GM21515 (cell line): ENCODE results near the gene HECTD2.
"Not testable (repeated sequence)": the region's sequence is repeated elsewhere in the genome, so short reads cannot be mapped to it uniquely, and the experiment has no call there.

Source experiments
- ATAC-seq: cut with Tn5 transposase; IDR thresholded peaks from one replicate; pipeline ENCODE4 v1.9.1; 2021; ENCODE audit not compliant: unreplicated experiment

HECTD2 gene

GRCh38 chr10:91472911-91473310 lies 62.8 kb downstream of the HECTD2 start:
- ATAC-seq, result no peak

DNA sequence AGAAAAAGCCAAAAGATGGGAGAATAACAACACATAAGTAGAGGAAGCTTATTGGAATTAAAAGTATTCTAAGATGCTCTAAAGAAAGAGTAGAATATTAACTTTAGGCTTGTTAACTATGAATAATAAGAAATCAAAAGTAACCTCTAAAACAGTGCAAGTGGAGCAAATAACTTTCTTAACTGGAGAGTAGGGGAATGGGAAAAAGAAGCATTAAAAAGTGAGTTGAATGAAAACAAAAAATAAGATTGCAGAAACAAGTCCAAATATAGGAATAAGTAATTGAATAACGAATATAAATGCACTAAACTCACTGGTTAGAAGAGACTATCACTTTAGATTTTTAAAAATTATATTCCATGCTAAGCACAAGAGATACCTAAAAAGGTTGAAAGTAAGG lies 63.9 kb downstream of the HECTD2 start:
- no peak for ATAC-seq

DNA sequence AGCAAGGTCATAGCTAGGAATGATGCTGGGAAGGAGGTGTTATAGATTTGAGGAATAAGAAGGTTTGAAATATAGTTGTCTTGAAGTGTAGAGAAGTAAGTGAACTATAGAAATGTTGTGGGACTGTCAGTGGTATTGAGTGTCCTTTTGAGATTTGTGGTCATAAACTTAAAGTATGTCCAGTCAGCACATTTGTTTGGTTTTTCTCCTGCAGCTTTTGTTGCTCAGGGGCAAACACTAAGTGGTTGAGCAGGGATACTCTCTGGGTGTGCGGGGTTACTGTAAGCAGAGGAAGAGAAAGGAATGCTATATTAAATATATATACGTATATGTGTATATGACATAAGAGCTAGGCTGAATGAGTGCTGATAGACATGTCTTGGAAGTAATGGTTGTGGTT lies 67.1 kb downstream of the HECTD2 start:
- no peak for ATAC-seq

DNA sequence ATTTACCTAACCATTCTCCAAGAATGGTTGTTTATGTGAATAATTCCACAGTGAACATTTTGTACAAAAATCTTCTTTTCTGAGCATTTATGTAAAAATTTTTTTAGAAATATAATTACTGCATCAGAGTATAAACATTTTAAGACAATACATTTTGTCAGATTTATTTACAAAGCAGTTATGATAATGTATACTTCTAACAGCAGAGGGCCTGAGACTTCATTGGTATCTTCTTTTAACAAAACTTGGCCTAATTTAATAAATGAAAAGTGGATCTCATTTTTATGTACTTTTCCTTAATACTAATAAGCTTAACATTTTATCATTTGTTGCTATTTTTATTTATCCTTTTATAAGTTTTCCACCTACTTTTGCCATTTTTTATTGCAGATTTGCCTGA lies 69.4 kb downstream of the HECTD2 start:
- no peak for ATAC-seq

DNA sequence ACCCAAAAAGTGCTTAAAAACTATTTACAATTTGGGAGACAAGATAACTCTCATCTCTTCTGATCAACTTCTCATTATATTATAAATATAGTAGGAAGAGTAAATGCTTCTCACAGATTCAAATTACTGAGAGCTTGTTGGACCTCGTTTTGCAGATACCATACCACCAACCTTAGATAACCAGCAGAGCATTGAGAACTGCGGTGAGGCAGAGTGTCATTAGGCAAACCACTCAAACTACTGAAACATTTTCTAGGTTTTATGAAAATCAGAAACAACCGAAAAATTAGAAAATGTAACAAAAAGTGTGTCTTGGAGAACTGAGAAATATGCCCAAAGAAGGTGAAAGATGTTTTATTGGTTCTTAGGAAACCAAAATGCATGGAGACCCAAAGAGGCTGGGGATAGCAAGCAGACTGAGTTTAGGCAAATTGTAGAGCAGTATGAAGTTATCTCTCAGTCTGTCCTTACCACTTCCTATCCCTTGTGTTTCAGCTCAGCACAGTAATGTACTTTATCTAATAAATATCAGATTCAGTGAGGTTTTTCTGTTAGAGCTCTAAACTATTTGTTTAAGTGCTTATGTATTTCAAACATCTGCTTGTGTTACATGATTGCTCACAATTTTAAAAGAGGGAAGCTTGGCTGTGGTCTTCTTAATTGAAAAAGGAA lies 77.9 kb downstream of the HECTD2 start:
- ATAC-seq, result no peak

- no peak for ATAC-seq
Measured at GRCh38 chr10:91493313-91493712, 83.2 kb downstream of the HECTD2 start.

GRCh38 chr10:91495402-91495801 lies 85.3 kb downstream of the HECTD2 start:
- ATAC-seq, result no peak

GRCh38 chr10:91496016-91496415 lies 85.9 kb downstream of the HECTD2 start:
- ATAC-seq, result no peak

DNA sequence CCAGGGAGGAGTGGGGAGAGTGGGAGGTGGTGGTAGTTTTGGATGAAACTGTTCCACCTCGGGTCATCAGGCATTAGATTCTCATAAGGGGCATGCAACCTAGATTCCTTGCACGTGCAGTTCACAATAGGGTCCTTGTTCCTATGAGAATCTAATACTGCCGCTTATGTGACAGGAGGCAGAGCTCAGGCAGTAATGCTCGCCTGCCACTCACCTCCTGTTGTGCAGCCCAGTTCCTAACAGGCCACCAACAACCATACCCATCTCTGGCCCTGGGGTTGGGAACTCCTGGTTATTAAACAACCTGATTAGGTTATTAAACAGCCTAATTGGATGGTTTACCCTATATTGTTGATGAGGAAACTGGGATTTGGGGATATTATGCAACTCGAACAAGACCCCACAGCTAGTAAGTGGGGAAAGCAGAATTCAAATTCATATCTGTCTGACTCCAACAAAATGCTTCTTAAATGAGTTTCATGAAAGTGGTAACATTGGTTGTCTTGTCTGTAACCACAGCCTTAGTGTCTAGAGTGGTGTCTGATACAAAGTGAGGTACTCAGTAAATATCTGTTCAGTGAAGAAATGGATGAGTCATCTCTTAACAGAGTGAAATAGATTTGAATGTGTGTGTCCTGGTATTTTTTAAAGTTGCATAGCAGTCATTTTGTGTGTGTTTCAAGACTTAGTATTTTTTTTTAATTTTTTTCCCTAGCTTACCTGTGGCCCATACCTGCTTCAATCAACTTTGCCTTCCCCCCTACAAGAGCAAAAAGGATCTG lies 101.6 kb downstream of the HECTD2 start:
- no peak for ATAC-seq

DNA sequence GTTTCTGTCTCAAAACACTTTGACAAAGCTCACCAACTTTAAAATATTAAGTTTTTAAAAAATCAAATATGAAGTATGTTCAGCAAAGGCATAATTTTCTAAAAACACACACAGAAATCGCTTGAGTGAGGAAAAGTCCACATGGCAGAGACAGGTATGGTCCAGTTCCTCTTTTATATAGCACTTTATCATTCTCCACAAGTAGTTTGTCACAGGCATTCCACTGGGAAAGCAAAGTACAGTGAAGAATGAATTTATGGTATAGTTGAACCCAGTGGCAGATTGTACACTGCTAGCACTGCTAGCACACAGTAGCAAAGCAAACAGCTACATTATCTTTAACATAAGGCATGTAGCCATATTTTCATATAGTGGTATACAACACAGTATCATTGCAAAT lies 102.3 kb downstream of the HECTD2 start:
- no peak for ATAC-seq

- no peak for ATAC-seq
Measured at GRCh38 chr10:91513598-91514424, 103.7 kb downstream of the HECTD2 start.

DNA sequence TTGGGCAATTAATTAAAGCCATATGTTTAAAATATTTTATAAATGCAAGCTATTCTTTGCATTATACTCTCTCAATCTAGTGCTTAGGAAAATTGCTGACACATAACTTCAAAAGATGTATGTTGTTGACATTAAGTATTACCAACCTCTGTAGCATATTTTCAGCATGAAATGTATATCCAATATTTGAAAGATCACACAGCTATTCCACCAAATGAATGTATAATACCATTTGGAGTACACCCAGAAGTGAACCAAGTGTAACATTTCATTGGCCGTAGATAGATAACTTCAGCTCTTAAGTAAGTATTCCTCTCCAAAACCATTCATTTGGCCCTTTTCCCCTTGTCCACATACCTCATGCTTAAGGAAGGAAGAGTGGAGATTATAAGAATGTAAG lies 104.6 kb downstream of the HECTD2 start:
- ATAC-seq, result no peak

DNA sequence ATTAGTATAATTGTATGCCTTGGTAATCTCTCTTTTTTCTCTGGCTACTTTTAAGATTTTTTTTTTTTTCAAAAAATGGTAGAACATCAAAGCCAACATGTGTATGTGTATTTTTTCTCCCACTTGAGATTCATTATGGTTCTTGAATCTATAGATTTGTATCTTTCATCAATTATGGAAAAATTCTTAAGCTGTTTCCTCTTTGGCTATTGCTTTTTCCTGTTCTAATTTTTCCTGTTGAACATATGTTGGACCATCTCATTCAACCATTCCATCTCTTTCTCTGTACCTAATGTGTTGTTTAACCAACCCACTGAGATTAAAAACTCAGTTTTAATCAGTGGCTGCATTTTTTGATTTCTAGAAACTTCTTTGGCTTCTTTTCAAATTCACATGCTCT lies 107.2 kb downstream of the HECTD2 start:
- no peak for ATAC-seq

- no peak for ATAC-seq
Measured at GRCh38 chr10:91519899-91520514, 109.9 kb downstream of the HECTD2 start.

DNA sequence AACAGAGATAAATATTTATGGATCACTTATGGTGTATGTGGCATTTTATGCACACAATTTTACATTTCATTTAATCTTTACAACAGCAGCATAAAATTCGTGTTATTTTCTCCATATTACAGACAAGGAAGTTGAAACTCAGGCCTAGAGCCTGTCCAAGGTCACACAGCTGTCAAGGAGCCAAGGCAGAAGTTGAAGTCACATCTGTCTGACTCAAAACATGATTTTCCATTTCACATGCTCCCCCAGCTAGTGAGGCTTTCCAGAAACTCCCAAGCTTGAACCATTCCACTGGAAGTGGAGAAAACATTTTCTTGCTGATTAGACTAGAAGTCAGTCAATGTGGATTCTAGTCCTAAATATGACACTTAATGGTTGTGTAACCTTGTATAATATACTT lies 110.5 kb downstream of the HECTD2 start:
- ATAC-seq, result no peak

DNA sequence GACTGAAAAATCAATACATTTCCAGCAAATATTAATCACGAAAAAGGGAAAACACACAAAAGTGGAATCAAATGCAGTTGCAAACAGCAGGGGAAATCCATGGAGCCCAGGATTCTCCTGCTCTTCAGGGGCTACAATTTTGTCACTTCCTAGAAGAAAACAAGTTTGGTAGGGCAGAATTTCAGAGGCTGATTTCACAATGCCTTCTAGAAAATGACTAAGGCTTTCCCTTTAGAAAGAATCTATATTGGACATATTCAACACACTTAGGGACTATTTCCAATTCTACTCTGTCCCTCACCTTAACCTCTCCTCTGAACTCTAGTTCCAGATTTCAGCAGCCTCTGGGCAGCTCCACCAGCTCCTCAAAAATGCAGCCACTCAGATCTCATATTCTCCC lies 111.3 kb downstream of the HECTD2 start:
- no peak for ATAC-seq

GRCh38 chr10:91525896-91526712 lies 116.0 kb downstream of the HECTD2 start:
- no peak for ATAC-seq

DNA sequence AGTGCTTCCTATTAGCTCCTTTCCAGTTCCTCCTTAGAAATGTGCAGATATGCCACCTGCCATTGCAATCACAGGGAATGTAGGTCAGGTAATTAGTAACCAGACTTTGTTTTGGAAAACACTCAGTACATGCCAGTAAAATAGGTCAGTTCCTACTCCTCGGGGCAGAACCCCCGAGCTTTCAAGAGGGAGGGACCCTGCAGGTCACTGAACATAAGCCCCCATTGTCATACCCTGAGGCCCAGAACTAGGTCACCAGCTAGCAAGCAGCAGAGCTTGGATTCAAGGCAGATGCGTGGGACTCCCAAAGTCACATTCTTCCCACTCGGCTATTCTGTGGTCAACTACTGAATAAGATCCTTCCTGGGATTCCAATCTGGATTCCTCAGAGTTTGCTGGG lies 117.9 kb downstream of the HECTD2 start:
- ATAC-seq, result no peak

DNA sequence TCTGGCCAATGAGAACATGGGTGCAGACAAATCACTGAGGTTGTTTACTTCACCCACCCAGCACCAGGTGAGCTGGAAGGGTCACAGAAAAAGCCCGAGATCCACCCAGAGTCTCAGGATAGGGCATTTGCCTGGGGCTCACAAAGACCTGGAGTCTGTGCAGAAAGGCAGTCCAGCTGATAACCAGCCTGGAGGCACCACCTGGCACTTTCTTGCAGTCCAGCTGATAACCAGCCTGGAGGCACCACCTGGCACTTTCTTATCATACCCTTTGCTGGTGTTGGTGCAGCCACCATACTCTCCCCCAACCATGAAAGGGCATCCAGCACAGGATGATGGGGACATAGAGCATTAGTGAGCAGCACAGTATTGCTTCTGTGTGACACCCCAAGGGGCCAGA lies 118.6 kb downstream of the HECTD2 start:
- no peak for ATAC-seq

GRCh38 chr10:91534789-91535188 lies 124.6 kb downstream of the HECTD2 start:
- ATAC-seq, result not testable (repeated sequence)

DNA sequence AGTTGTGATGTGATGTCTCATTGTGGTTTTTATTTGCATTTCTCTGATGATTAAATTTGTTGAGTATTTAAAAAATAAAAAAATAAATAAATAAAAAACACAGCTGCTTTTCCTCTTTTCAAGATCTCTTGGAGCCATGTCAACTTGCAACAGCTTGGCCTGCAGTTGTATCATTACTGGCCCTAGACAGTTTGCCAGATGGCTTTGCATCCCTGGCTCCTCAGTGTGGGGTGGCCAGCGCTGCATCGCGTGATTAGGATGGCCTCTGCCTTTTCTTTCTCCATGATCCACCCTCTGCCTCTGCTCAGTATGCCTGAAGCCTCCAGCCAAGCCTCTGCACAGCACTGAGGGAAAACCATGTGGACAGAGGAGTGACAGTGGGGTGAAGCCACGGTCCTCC lies 126.0 kb downstream of the HECTD2 start:
- no peak for ATAC-seq
